ENCODE measurements around the gene PSMC4. TPM values are rescaled to one million over a fixed set of nuclear protein-coding genes. Genes with fewer than 3 reads are reported as not detected.

The PSMC4 gene
- total RNA-seq, 1 experiment from 2014 or later, result 111 TPM

GRCh38 chr19:39934584-39935363 lies 36.2 kb upstream of the PSMC4 start, which contains the start of gene FCGBP:
TSS of gene FCGBP (minus strand) at chr19:39934634.
- H3K4ac ChIP-seq (ENCODE audit: low read depth, low read length), result no peak within 1 kb of the TSS
- H3K79me1 ChIP-seq (ENCODE audit: insufficient read depth, low read depth, low read length, poor library complexity, severe bottlenecking), result no peaks in the 10 kb centered on the region
- H3K23me2 ChIP-seq (ENCODE audit: insufficient read length, low read depth, low read length, poor library complexity, severe bottlenecking), result no peaks in the 10 kb centered on the region
- H3K4me3 Mint-ChIP-seq, result no peak within 1 kb of the TSS
- no peak within 1 kb of the TSS for H2BK5ac ChIP-seq (ENCODE audit: insufficient read length, low read length)
- H3K4me1 Mint-ChIP-seq, result no peaks in the 10 kb centered on the region
- no peaks in the 10 kb centered on the region for H3K9me3 ChIP-seq (ENCODE audit: control insufficient read depth, low read depth, low read length)
- no peak within 1 kb of the TSS for H3K9ac ChIP-seq (ENCODE audit: extremely low read depth, insufficient read length, low read length)
- H3K79me2 ChIP-seq (ENCODE audit: insufficient read depth, low read length), result no peaks in the 10 kb centered on the region
- no peak for TF ChIP-seq CTCF (conservative IDR thresholded peaks at IDR 0.05)
- no peak within 1 kb of the TSS for H4K5ac ChIP-seq (ENCODE audit: insufficient read length, low read depth, low read length)
- no peak within 1 kb of the TSS for H4K91ac ChIP-seq (ENCODE audit: insufficient read length, low read depth, low read length)
- H3K4me1 ChIP-seq (ENCODE audit: insufficient read depth, low read length), result no peaks in the 10 kb centered on the region
- H4K8ac ChIP-seq (replicated peaks; ENCODE audit: insufficient read length, low read depth, low read length), result no peak within 1 kb of the TSS
- H3K18ac ChIP-seq (ENCODE audit: insufficient read length, low read depth, low read length), result no peak within 1 kb of the TSS
- H2BK120ac ChIP-seq (ENCODE audit: low read depth, low read length, poor library complexity, severe bottlenecking), result no peak within 1 kb of the TSS
- no peak within 1 kb of the TSS for H2AK5ac ChIP-seq (ENCODE audit: insufficient read length, low read length)
- H3K27ac Mint-ChIP-seq, result 0 out of 7 replicates have a peak within 1 kb of the TSS, but pooled peaks of 1 of the 3 experiments have one; percentile 31
- H3K56ac ChIP-seq (ENCODE audit: insufficient read length, low read depth, low read length), result no peak within 1 kb of the TSS
- no peaks in the 10 kb centered on the region for H3K36me3 Mint-ChIP-seq (ENCODE audit: insufficient read depth in 1 of 3, low read depth in 3 of 3)
- H3K14ac ChIP-seq (ENCODE audit: insufficient read depth, low read length), result no peak within 1 kb of the TSS
- H3K27me3 ChIP-seq (ENCODE audit: insufficient read depth, low read length), result no peaks in the 10 kb centered on the region
- H3T11ph ChIP-seq (ENCODE audit: low read length), result no peak within 1 kb of the TSS
- no peak within 1 kb of the TSS for H3K27ac ChIP-seq (ENCODE audit: insufficient read length, low read depth, low read length)
- H2BK20ac ChIP-seq (ENCODE audit: low read depth, low read length, poor library complexity, severe bottlenecking), result no peak within 1 kb of the TSS
- peaks cover 0 to 2% of the 10 kb centered on the region in 2 experiments; a peak in 1 of 5 replicates for H3K9me3 Mint-ChIP-seq
- no peak within 1 kb of the TSS for H2BK15ac ChIP-seq (ENCODE audit: low read depth, low read length)
- H3K4me2 ChIP-seq (ENCODE audit: insufficient read depth, insufficient read length, low read length), result no peak within 1 kb of the TSS
- H3K23ac ChIP-seq (ENCODE audit: insufficient read length, low read depth, low read length), result no peak within 1 kb of the TSS
- no peaks in the 10 kb centered on the region for H4K20me1 ChIP-seq (ENCODE audit: control insufficient read depth, insufficient read depth, insufficient read length)
- no peak within 1 kb of the TSS for H2BK12ac ChIP-seq (ENCODE audit: insufficient read length, low read depth, low read length)
- no peaks in the 10 kb centered on the region for H3K27me3 Mint-ChIP-seq (ENCODE audit: low read depth)
- DNase-seq, result no peak
- no CpG with 5 or more reads among the region's 5 CpGs for WGBS (ENCODE audit: extremely low coverage, insufficient read length, low lambda C conversion rate)
- no peak within 1 kb of the TSS for H2AFZ ChIP-seq (ENCODE audit: low read length)
